T-helper 17 cell (primary cell): ENCODE measurements around the gene PRKCB. TPM values are rescaled to one million over a fixed set of nuclear protein-coding genes. Genes with fewer than 3 reads are reported as not detected.
"Not testable (repeated sequence)": the region's sequence is repeated elsewhere in the genome, so short reads cannot be mapped to it uniquely, and the experiment has no call there.

Experiments
- ATAC-seq: fragments of 150-1000 bp; cut with Tn5 transposase; 2 replicates; pipeline ENCODE4 v1.10.0; 2021; ENCODE audit warnings: mild to moderate bottlenecking, moderate library complexity
- DNase-seq, 3 donors: peaks; one replicate each; pipeline versions ENCODE4 v3.0.0 to v3.0.0-alpha.2; 2020 to 2021
- H3K9me3 ChIP-seq: one replicate; pipeline ENCODE4 v1.7.0; 2013; ENCODE audit warnings: low read length, mild to moderate bottlenecking; ENCODE audit not compliant: control insufficient read depth, poor library complexity, severe bottlenecking
- H3K27ac Mint-ChIP-seq: one replicate; pipeline ENCODE4 v1.8.0; 2022; ENCODE audit warnings: mild to moderate bottlenecking, moderate library complexity, mixed read lengths
- H3K27me3 Mint-ChIP-seq: one replicate; pipeline ENCODE4 v1.8.0; 2022; ENCODE audit warnings: mixed read lengths
- H3K36me3 Mint-ChIP-seq: one replicate; pipeline ENCODE4 v1.8.0; 2022; ENCODE audit warnings: low read depth, mixed read lengths
- H3K4me1 Mint-ChIP-seq: one replicate; pipeline ENCODE4 v1.8.0; 2022; ENCODE audit warnings: mild to moderate bottlenecking, mixed read lengths
- H3K4me3 Mint-ChIP-seq: one replicate; pipeline ENCODE4 v1.8.0; 2022; ENCODE audit warnings: mild to moderate bottlenecking, moderate library complexity, mixed read lengths
- total RNA-seq, 4 donors: library from RNA in 2 of 4; stranded (reverse) in 2 of 4; gene quantifications; one replicate each; pipeline ENCODE4 v1.2.3 and lab custom pipeline; 2022 to 2026

PRKCB gene
- total RNA-seq, 2 donors from 2014 or later, result 122 to 137 TPM

DNA sequence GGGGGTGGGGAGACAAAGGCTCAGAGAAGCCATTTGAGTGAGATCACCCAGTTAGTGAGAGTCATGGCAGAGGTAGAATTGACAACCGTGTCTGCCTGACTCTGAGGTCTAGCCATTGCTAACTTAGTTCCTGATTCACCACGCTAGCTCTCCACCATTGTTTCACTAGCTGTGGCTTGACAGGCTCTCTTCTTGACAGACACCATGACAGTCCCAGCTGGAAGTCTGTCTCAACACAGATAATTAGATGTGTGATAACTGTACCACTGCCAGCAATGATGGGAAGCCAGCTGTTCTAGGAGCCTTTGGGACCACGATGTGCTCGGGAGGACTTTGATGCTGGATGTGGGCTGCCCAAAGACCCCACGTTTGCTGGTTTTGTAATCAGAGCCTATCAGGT is 249.9 kb downstream of the PRKCB start:
- no peaks in the 10 kb centered on the region for H3K36me3 Mint-ChIP-seq
- no peaks in the 10 kb centered on the region for H3K4me1 Mint-ChIP-seq
- H3K27me3 Mint-ChIP-seq, result no peaks in the 10 kb centered on the region
- ATAC-seq, result no peak
- no peak overlapping the region for H3K4me3 Mint-ChIP-seq
- no peak overlapping the region for H3K27ac Mint-ChIP-seq
- DNase-seq, result no peak
- H3K9me3 ChIP-seq, result no peaks in the 10 kb centered on the region

DNA sequence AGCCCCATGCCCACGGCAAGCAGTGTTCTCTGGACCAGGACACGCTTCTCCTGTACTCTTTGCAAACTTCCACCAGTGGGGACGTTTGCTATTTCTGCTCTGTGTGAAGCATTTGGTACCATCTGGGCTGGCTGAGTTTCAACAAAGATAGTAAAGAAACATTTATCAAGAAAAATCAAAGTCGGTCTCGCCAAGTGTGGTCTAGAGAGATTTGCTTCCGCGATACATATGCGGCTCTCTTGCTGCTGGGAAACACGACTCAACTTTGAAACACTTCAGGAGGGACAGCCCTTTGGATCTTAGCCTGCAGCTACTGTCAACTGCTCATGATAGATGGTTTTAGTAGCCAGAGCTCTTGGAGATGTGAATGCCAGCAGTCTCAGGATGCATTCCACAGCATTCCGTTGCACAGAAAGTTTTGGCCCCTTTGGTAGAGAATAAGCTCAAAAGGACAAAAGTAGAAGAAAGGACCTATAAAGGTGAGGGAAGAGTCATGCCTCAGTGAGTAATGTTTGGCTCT is 252.2 kb downstream of the PRKCB start:
- no peaks in the 10 kb centered on the region for H3K9me3 ChIP-seq
- Mint-ChIP-seq H3K36me3 (peaks cover 3% of the 10 kb centered on the region), H3K4me1 (peaks cover 4% of the 10 kb centered on the region), H3K27me3 (no peaks in the 10 kb centered on the region), H3K4me3 (no peak overlapping the region), H3K27ac (no peak overlapping the region)
- ATAC-seq, result no peak
- DNase-seq, result no peak

DNA sequence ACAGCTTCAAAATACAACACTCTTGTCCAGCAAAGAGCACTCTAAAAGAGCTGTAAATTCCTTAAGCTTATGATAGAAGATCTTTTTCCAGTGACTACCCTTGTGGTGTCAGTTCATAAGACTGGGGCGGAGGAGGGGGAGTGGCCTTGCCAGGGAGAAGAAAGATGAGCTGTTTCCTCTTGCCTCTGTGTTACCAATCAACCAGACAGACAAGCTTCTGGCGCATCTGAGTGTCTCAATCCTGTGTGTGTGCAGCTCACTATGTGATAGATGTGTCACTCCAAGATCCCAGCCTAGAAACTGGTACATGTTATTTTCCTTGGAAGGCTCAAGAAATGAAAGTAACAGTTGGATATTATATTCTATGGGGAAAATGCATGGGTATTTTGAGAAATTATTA is 253.0 kb downstream of the PRKCB start:
- peaks cover 3% of the 10 kb centered on the region for H3K36me3 Mint-ChIP-seq
- no peak overlapping the region for H3K27ac Mint-ChIP-seq

GRCh38 chr16:24091125-24091524 is 255.3 kb downstream of the PRKCB start:
- H3K4me3 Mint-ChIP-seq, result no peak overlapping the region
- peaks cover 10% of the 10 kb centered on the region for H3K36me3 Mint-ChIP-seq
- ATAC-seq, result no peak
- H3K27me3 Mint-ChIP-seq, result no peaks in the 10 kb centered on the region
- H3K9me3 ChIP-seq, result no peaks in the 10 kb centered on the region
- H3K4me1 Mint-ChIP-seq, result peaks cover 6% of the 10 kb centered on the region
- DNase-seq, result no peak
- no peak overlapping the region for H3K27ac Mint-ChIP-seq

More for the DNA sequence above, 253.0 kb downstream of the PRKCB start:
- no peaks in the 10 kb centered on the region for H3K27me3 Mint-ChIP-seq
- peaks cover 6% of the 10 kb centered on the region for H3K4me1 Mint-ChIP-seq
- no peak overlapping the region for H3K4me3 Mint-ChIP-seq
- H3K9me3 ChIP-seq, result no peaks in the 10 kb centered on the region
- ATAC-seq (no peak), DNase-seq (no peak)

- ATAC-seq, result no peak
- H3K27ac Mint-ChIP-seq, result no peak overlapping the region
Observed at GRCh38 chr16:24093049-24093448, 257.3 kb downstream of the PRKCB start.

GRCh38 chr16:24094660-24095059 is 258.9 kb downstream of the PRKCB start:
- Mint-ChIP-seq H3K36me3 (peaks cover 17% of the 10 kb centered on the region), H3K27me3 (no peaks in the 10 kb centered on the region), H3K27ac (peak overlapping the region; percentile 12), H3K4me1 (peaks cover 14% of the 10 kb centered on the region), H3K4me3 (peak overlapping the region; percentile 37)
- DNase-seq (no peak), ATAC-seq (no peak)
- H3K9me3 ChIP-seq, result no peaks in the 10 kb centered on the region

More at GRCh38 chr16:24093049-24093448, 257.3 kb downstream of the PRKCB start:
- no peaks in the 10 kb centered on the region for H3K9me3 ChIP-seq
- DNase-seq, result no peak
- Mint-ChIP-seq H3K27me3 (no peaks in the 10 kb centered on the region), H3K36me3 (peaks cover 17% of the 10 kb centered on the region), H3K4me1 (peaks cover 11% of the 10 kb centered on the region), H3K4me3 (no peak overlapping the region)

- Mint-ChIP-seq H3K36me3 (peaks cover 13% of the 10 kb centered on the region), H3K4me1 (peaks cover 15% of the 10 kb centered on the region), H3K27me3 (no peaks in the 10 kb centered on the region), H3K4me3 (no peak overlapping the region), H3K27ac (no peak overlapping the region)
- no peak for ATAC-seq
- no peaks in the 10 kb centered on the region for H3K9me3 ChIP-seq
- DNase-seq, result no peak
Observed at GRCh38 chr16:24098896-24099295, 263.1 kb downstream of the PRKCB start.

DNA sequence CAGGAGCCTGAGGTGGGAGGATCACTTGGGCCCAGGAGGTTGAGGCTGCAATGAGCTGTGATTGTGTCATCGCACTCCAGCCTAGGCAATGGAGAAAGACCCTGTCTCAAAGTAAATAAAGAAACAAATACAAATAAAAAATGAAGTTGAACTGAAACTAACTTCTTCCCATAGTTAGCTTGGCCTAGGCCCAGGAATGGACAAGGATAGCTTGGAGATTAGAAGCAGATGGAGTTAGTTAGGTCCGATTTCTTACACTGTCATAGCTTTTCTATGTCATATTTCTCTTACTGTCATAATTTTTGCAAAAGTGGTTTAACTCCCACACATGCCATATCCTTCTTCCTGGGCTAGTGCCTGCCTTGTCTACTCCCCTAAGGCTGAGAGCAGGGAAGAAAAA is 265.6 kb downstream of the PRKCB start:
- Mint-ChIP-seq H3K27me3 (no peaks in the 10 kb centered on the region), H3K4me1 (peaks cover 15% of the 10 kb centered on the region), H3K27ac (no peak overlapping the region), H3K4me3 (no peak overlapping the region), H3K36me3 (peaks cover 8% of the 10 kb centered on the region)
- H3K9me3 ChIP-seq, result no peaks in the 10 kb centered on the region
- no peak for DNase-seq
- no peak for ATAC-seq

DNA sequence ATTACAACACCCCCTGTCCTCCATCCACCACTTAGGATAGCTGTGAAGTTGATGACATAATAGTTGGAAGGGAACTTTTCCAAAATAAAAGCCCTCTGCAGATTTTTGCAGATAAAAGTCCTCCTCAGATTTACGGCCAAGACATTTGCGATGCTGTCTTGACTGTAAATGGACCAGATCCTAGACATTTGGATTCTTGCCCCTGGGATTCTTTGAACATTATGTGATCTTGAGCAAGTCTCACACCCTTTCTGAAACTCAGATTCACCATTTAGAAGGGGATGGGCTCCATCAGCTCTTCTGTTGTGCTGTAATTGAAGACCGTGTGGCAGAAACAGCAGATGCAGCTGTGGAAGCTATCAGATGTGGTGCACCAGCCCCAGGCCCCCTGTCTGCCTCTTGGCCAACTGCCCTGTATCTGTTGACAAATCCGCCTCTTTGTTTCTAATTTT is 266.5 kb downstream of the PRKCB start:
- H3K4me1 Mint-ChIP-seq, result peaks cover 13% of the 10 kb centered on the region
- H3K4me3 Mint-ChIP-seq, result no peak overlapping the region
- DNase-seq (no peak), ATAC-seq (no peak)
- no peaks in the 10 kb centered on the region for H3K27me3 Mint-ChIP-seq
- no peaks in the 10 kb centered on the region for H3K9me3 ChIP-seq
- H3K27ac Mint-ChIP-seq, result no peak overlapping the region
- H3K36me3 Mint-ChIP-seq, result peaks cover 7% of the 10 kb centered on the region

DNA sequence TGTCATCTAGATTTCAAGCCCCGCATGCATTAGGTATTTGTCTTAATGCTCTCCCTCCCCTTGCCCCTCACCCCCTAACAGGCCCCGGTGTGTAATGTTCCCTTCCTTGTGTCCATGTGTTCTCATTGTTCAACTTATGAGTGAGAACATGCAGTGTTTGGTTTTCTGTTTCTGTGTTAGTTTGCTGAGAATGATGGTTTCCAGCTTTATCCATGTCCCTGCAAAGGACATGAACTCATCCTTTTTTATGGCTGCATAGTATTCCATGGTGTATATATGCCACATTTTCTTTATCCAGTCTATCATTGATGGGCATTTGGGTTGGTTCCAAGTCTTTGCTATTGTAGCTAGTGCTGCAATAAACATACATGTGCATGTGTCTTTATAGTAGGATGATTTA is 269.7 kb downstream of the PRKCB start:
- not testable (repeated sequence) for H3K36me3 Mint-ChIP-seq, ATAC-seq, H3K4me1 Mint-ChIP-seq, DNase-seq, H3K9me3 ChIP-seq, H3K27ac Mint-ChIP-seq, H3K4me3 Mint-ChIP-seq, H3K27me3 Mint-ChIP-seq

GRCh38 chr16:24108090-24108489 is 272.3 kb downstream of the PRKCB start:
- not testable (repeated sequence) for H3K36me3 Mint-ChIP-seq, H3K4me1 Mint-ChIP-seq, DNase-seq, ATAC-seq, H3K27me3 Mint-ChIP-seq, H3K9me3 ChIP-seq, H3K27ac Mint-ChIP-seq, H3K4me3 Mint-ChIP-seq

- H3K27ac Mint-ChIP-seq, result no peak overlapping the region
- H3K4me3 Mint-ChIP-seq, result no peak overlapping the region
- no peak for DNase-seq
- H3K36me3 Mint-ChIP-seq, result peaks cover 12% of the 10 kb centered on the region
- no peak for ATAC-seq
- peaks cover 4% of the 10 kb centered on the region for H3K4me1 Mint-ChIP-seq
- H3K27me3 Mint-ChIP-seq, result no peaks in the 10 kb centered on the region
- no peaks in the 10 kb centered on the region for H3K9me3 ChIP-seq
Observed at GRCh38 chr16:24111724-24112302, 276.0 kb downstream of the PRKCB start.

- no peaks in the 10 kb centered on the region for H3K9me3 ChIP-seq
- DNase-seq (no peak), ATAC-seq (no peak)
- no peak overlapping the region for H3K27ac Mint-ChIP-seq
- no peak overlapping the region for H3K4me3 Mint-ChIP-seq
- H3K4me1 Mint-ChIP-seq, result peaks cover 6% of the 10 kb centered on the region
- H3K36me3 Mint-ChIP-seq, result peaks cover 12% of the 10 kb centered on the region
- H3K27me3 Mint-ChIP-seq, result no peaks in the 10 kb centered on the region
Observed at GRCh38 chr16:24113115-24113745, 277.4 kb downstream of the PRKCB start.

DNA sequence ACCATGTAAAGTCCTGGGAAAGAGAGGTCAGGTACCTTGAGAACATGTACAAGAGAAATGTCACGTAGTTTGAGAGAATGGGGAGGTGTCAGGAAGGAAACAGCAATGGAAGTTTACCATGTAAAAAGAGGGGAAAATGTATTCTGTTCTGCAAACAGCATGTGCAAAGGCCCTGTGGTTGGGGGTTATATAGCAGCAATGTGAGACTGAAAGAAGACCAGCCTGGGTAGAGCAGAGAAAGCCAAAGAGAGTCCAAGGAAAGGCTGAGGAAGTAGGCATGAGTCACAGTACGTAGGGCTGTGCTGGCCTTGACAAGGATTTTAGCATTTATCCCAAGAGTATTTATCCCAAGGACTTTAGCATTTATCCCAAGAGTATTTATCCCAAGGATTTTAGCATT is 279.1 kb downstream of the PRKCB start:
- H3K9me3 ChIP-seq, result no peaks in the 10 kb centered on the region
- peaks cover 10% of the 10 kb centered on the region for H3K4me1 Mint-ChIP-seq
- DNase-seq (no peak), ATAC-seq (no peak)
- no peak overlapping the region for H3K27ac Mint-ChIP-seq
- H3K36me3 Mint-ChIP-seq, result peaks cover 14% of the 10 kb centered on the region
- no peaks in the 10 kb centered on the region for H3K27me3 Mint-ChIP-seq
- H3K4me3 Mint-ChIP-seq, result no peak overlapping the region
